Activated CD8-positive, alpha-beta T cell treated with anti-CD3 and anti-CD28 coated beads for 36 hours (primary cell): Measurements from ENCODE around the gene NELFCD. TPM values are rescaled to one million over a fixed set of nuclear protein-coding genes. Genes with fewer than 3 reads are reported as not detected.
"Not testable (repeated sequence)": the region's sequence is repeated elsewhere in the genome, so short reads cannot be mapped to it uniquely, and the experiment has no call there.

Source experiments
- ATAC-seq: fragments of 200-7000 bp; cut with Tn5 transposase; one replicate; pipeline ENCODE4 v1.10.0; 2021; ENCODE audit warnings: mild to moderate bottlenecking, moderate library complexity
- CTCF ChIA-PET: fragments of 350-600 bp; sonication (Branson Sonifier 250); formaldehyde crosslinking; loops from one replicate; lab custom pipeline; 2021; ENCODE audit warnings: antibody characterized with exemption; lab: Charles Lee
- POLR2A ChIA-PET: fragments of 350-600 bp; sonication (Branson Sonifier 250); formaldehyde crosslinking; loops from one replicate; lab custom pipeline; 2021; ENCODE audit warnings: antibody characterized with exemption; lab: Charles Lee
- DNase-seq: peaks from one replicate; pipeline ENCODE4 v3.0.0-alpha.2; 2020
- H3K27ac Mint-ChIP-seq: one replicate; pipeline ENCODE4 v1.8.0; 2021; ENCODE audit warnings: mild to moderate bottlenecking, mixed read lengths
- H3K27me3 Mint-ChIP-seq: one replicate; pipeline ENCODE4 v1.8.0; 2021; ENCODE audit warnings: mixed read lengths
- H3K36me3 Mint-ChIP-seq: one replicate; pipeline ENCODE4 v1.8.0; 2021; ENCODE audit warnings: low read depth, mixed read lengths
- H3K4me1 Mint-ChIP-seq: one replicate; pipeline ENCODE4 v1.8.0; 2021; ENCODE audit warnings: low read depth, mixed read lengths
- H3K4me3 Mint-ChIP-seq: one replicate; pipeline ENCODE4 v1.8.0; 2021; ENCODE audit warnings: mild to moderate bottlenecking, moderate library complexity, mixed read lengths
- H3K9me3 Mint-ChIP-seq: one replicate; pipeline ENCODE4 v1.8.0; 2021; ENCODE audit warnings: mixed read lengths
- CTCF ChIP-seq: fragments of 200-600 bp; IDR thresholded peaks from one replicate; pipeline ENCODE4 v1.8.0; 2022; ENCODE audit warnings: antibody characterized with exemption, mild to moderate bottlenecking
- intact Hi-C: fragments of 100-400 bp; cut with micrococcal nuclease; formaldehyde crosslinking; loops from one replicate; pipeline ENCODE4 v1.10.0; 2022
- total RNA-seq, 2 experiments: library from RNA; stranded (reverse); gene quantifications; one replicate each; pipeline ENCODE4 v1.2.3, GENCODE V29; 2021

NELFCD gene
- total RNA-seq, 2 experiments from 2014 or later: 106 to 120 TPM

- no peaks in the 10 kb centered on the region for H3K9me3 Mint-ChIP-seq
- CTCF ChIA-PET: no interaction called here
Measured at GRCh38 chr20:58950603-58951002, 30.5 kb upstream of the NELFCD start.

DNA sequence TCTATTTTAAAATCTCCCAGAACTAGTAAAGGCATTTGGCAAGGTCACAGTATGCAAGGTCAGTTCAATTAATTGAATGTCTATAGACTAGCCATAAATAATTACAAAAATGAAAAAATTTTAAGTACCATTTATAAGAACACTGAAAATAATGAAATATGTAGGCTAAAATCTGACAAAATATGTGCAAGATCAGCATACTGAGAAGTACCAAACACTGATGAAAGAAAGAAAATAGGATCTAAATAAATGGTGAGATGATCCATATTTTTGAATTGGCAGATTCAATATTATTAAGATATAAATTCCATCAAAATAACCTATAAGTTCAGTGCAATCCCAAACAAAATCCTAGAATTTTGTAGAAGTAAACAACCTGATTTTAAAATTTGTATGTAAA is 28.0 kb upstream of the NELFCD start:
- H3K27me3 Mint-ChIP-seq: peaks cover 3% of the 10 kb centered on the region
- H3K27ac Mint-ChIP-seq: no peak overlapping the region
- no peaks in the 10 kb centered on the region for H3K9me3 Mint-ChIP-seq
- intact Hi-C loops: no loop called here
- ChIA-PET POLR2A (no interaction called here), CTCF (no interaction called here)
- H3K36me3 Mint-ChIP-seq: no peaks in the 10 kb centered on the region
- no peaks in the 10 kb centered on the region for H3K4me1 Mint-ChIP-seq
- no peak for DNase-seq
- no peak overlapping the region for H3K4me3 Mint-ChIP-seq
- ATAC-seq: no peak
- TF ChIP-seq CTCF: no peak

More at GRCh38 chr20:58950603-58951002, 30.5 kb upstream of the NELFCD start:
- ATAC-seq (no peak), DNase-seq (no peak)
- Mint-ChIP-seq H3K27ac (no peak overlapping the region), H3K27me3 (peaks cover 3% of the 10 kb centered on the region), H3K36me3 (no peaks in the 10 kb centered on the region), H3K4me3 (no peak overlapping the region), H3K4me1 (no peaks in the 10 kb centered on the region)
- TF ChIP-seq CTCF: no peak
- POLR2A ChIA-PET: no interaction called here
- intact Hi-C loops: no loop called here

GRCh38 chr20:58956078-58956477 is 25.0 kb upstream of the NELFCD start:
- Mint-ChIP-seq H3K36me3 (no peaks in the 10 kb centered on the region), H3K9me3 (no peaks in the 10 kb centered on the region), H3K4me3 (no peak overlapping the region), H3K27ac (no peak overlapping the region), H3K27me3 (no peaks in the 10 kb centered on the region), H3K4me1 (no peaks in the 10 kb centered on the region)
- DNase-seq (no peak), ATAC-seq (no peak)
- CTCF ChIA-PET: interaction anchor here (1.3 kb wide), 1 partner anchor 20 kb away, joined by 3 read pairs; no protein-coding TSS in a partner anchor
- intact Hi-C loops: no loop called here
- POLR2A ChIA-PET: no interaction called here
- no peak for TF ChIP-seq CTCF

DNA sequence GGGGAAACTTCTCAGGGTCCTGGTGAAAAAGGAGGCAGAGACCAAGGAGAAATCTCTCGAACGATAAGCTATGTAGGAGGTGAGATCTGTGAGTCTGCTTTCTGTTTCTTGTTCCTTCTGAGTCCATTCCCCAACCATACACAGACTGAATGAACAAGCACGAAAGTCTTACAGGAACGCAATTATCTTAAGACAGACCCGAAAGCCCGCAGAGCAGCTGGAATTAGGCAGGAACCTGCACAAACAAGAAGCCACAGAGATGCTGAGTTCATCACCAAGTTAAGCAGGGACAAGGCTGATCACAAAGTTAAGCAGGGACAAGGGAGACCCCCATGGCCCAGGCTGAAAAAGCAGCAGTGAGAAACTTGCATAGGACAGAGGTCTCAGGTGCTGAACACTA is 21.4 kb upstream of the NELFCD start:
- no peak overlapping the region for H3K27ac Mint-ChIP-seq
- ATAC-seq (no peak), DNase-seq (no peak)
- CTCF ChIA-PET: interaction anchor here (0.8 to 1.1 kb wide), 2 partner anchors 21 to 22 kb away, joined by 3 to 4 read pairs; partner anchors contain the start of gene NELFCD
- no peak overlapping the region for H3K4me3 Mint-ChIP-seq
- POLR2A ChIA-PET: no interaction called here
- H3K27me3 Mint-ChIP-seq: no peaks in the 10 kb centered on the region
- H3K4me1 Mint-ChIP-seq: no peaks in the 10 kb centered on the region
- intact Hi-C loops: no loop called here
- no peaks in the 10 kb centered on the region for H3K36me3 Mint-ChIP-seq
- no peaks in the 10 kb centered on the region for H3K9me3 Mint-ChIP-seq
- TF ChIP-seq CTCF: no peak

GRCh38 chr20:58963060-58963584 is 17.9 kb upstream of the NELFCD start:
- H3K9me3 Mint-ChIP-seq: no peaks in the 10 kb centered on the region
- ChIA-PET POLR2A (no interaction called here), CTCF (no interaction called here)
- no peaks in the 10 kb centered on the region for H3K36me3 Mint-ChIP-seq
- H3K27ac Mint-ChIP-seq: no peak overlapping the region
- intact Hi-C loops: no loop called here
- H3K4me1 Mint-ChIP-seq: no peaks in the 10 kb centered on the region
- DNase-seq (no peak), ATAC-seq (no peak)
- H3K27me3 Mint-ChIP-seq: peaks cover 2% of the 10 kb centered on the region
- TF ChIP-seq CTCF: no peak
- no peak overlapping the region for H3K4me3 Mint-ChIP-seq

GRCh38 chr20:58963922-58964321 is 17.1 kb upstream of the NELFCD start:
- ATAC-seq, POLR2A ChIA-PET, DNase-seq, H3K36me3 Mint-ChIP-seq, CTCF ChIA-PET, H3K9me3 Mint-ChIP-seq, H3K27me3 Mint-ChIP-seq, H3K4me3 Mint-ChIP-seq, intact Hi-C loops, H3K4me1 Mint-ChIP-seq, H3K27ac Mint-ChIP-seq: not testable (repeated sequence)
